GM23248 (cell line): ENCODE results near the gene LRMDA.

Source experiments
- EZH2 ChIP-seq: fragments of 200-600 bp; sonication (generic); IDR thresholded peaks from 2 replicates; pipeline ENCODE4 v1.6.1; 2018; ENCODE audit warnings: antibody characterized with exemption, mild to moderate bottlenecking; ENCODE audit not compliant: insufficient read depth, poor library complexity, severe bottlenecking
- EZH2phosphoT487 ChIP-seq: fragments of 200-600 bp; sonication (generic); IDR thresholded peaks from 2 replicates; pipeline ENCODE4 v1.6.1; 2018; ENCODE audit warnings: antibody characterized with exemption, moderate library complexity, mild to moderate bottlenecking, low read depth; ENCODE audit not compliant: insufficient read depth

- TF ChIP-seq EZH2phosphoT487 = no peak
- TF ChIP-seq EZH2 = no peak
These were observed 407.1 kb downstream of the LRMDA start for GRCh38 chr10:75838486-75838885.
